IPS DF 19.7 (cell line): ENCODE results near the gene IGSF9B.

Experiments
- DNase-seq: peaks from one replicate; pipeline ENCODE4 v3.0.0-alpha.2; 2013; ENCODE audit warnings: low read depth, low spot score

Gene IGSF9B

DNA sequence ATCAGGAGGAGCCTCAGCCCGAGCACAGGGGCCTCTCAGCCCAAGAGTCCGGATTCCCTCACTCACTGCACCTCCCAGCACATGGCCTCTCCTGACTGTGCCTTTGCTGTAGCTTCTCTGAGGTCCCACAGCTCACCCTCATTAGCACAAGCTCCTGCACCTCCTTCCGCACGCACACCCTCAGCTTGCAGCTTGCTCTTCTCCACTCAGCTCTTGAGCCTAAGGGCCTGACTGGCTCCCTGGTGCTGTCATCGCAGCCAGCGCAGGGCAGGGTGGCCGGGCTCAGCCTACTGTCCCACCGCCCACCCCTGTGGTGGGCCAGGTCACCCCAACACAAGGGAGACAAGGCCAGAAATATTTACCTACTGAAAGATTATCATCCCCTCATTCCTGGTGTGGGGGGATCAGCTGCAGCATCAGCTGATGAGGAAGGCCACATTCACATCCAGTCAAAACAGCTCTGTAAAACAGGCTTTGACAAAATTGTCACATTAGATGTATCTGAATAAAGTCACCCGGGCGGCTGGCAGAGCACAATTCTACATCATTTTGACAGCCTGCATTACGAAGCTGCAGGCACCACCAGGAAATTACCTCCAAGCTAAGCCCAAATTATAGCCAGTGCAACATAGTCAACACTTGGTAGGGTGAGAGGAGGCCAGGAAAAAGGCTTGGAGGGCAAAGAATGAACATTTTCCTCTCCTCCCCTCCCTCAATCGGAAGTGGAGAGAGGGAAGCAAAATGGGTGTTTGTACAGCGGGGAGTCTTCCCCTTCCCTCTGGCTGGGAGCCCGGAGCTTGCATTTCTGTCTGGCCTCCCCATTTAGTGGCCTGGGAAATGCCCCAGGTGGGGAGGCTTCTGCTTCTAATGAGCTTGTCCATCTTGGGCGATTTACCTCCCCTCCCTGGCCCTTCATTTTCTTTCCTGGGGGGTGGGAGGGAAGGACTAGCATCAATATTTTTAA, 29.5 kb upstream of the IGSF9B start:
- DNase-seq, result no peak

DNA sequence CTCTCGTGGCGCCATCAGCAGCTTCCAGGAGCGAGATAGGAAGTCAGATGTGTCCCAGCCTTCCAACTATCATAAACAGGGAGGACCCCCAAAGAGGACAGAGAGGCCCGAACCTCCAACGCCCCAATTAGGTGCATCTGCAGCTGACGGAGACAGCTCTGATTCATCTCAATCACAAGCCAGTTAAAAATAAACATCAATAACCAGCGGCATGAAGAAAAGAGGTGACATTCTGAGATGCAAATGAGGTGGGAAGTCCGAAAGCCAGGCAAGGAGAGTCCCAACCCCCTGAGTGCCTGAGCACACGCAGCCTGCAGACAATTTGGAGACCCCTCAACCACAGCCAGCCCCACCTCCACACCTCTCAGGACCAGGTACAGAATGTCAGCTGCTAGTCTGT, 28.1 kb upstream of the IGSF9B start:
- no peak for DNase-seq

DNA sequence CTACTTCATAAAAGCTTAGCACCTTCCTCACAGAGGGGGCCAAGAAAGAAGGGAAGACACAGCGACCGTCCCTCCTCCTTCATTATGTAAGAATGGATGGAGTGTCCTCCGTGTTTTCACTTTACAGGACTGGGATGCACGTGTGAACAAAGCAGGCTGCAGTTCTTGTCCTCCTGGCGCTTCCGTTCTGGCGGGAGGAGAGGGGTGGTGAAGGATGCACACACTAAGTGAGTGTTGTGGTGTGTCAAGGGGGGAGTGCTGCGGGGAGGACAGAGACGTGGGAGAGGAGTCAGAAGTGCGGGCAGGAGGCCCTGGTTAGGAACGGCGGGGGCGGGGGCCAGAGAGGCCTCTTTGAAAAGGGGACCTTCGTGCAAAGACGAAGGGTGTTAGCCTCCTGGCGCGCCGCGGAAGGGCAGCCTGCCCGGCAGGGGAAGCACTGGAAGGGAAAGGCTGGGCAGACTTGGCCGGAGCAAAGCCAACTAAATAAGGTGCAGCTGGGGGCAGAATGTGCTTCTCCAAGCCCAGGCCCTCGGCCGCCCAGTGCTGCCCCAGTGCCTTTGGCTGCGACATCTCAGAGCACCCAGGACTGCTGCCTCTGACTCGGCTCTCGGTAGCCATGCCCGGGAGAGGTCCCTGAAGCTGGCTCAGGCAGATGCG, 27.0 kb upstream of the IGSF9B start:
- DNase-seq, result no peak

DNA sequence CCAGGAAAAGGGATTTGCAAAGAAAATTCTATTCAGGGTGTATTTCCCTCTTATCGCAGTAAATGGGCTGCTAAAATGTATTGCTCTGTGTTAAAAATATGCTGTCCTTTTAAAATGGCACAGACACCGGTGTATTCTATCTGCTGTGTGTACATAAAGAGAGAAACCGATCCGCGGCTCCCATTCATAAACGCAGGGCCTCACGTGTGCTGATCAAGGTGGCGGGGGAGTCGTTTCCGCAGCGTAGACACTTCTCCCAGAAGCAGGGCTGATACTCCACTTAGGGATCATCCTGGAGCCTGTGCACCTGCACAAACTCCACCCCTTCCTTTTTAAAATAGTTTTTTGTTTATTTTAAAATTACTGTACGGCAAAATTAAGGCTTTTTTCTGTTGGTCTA, 26.1 kb upstream of the IGSF9B start:
- DNase-seq, result no peak

DNA sequence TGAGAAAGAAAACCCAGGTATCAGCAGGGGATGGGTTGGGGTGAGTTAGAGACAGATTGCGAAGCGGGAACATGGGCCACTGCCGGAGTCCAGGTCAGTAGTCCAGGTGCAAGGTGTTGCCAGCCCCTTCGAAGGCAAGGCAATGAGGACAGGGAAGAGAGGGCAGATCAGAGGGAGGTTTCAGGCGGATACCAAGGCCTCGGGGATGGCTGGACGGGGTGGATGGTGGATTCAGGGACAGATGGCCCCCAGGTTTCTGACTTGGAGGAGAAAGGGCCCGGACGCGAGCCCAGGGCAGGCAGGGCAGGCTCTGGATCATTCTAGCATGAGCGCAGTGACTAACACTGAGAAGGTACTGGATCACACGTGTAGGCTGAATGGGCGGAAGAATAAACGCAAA, 25.4 kb upstream of the IGSF9B start:
- DNase-seq, result no peak

DNA sequence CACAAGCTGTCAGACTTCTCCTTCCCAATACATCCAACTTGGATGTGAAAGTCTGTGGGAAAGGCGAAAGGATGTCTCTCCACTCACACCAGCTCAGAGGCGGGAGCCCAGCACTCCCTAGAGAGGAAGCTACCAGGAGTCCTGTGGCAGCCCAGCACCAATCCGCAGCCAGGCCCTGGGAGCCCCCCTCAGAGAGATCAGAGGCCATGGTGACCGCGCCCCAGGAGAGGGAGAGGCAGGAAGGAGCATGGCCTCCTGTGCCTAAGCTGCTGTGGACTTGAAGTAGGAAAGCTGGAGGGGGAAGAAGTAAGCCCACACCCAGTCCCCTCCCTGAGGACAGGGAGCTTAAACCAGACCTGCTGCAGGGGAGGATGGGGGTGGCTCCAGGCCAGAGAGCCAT, 24.4 kb upstream of the IGSF9B start:
- no peak for DNase-seq

DNA sequence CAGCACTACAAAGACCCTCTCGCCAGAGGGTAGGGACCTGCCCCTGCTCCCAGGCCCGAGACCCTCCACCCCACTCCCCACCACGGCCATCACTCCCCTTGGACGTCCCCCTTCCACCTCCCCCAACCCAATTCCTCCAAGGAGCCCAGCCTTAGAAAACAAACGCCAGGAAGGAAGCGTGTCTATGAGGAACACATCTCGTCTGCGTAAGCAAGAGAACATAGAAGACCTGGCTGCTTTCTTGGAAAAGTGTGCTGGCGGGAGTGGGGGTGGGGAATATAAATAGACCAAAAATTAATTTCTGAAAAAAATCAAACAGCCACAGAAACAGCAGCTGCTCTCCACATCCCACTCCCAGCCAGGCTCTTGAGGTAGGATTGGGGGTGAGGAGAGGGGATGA, 23.9 kb upstream of the IGSF9B start:
- DNase-seq, result no peak

DNA sequence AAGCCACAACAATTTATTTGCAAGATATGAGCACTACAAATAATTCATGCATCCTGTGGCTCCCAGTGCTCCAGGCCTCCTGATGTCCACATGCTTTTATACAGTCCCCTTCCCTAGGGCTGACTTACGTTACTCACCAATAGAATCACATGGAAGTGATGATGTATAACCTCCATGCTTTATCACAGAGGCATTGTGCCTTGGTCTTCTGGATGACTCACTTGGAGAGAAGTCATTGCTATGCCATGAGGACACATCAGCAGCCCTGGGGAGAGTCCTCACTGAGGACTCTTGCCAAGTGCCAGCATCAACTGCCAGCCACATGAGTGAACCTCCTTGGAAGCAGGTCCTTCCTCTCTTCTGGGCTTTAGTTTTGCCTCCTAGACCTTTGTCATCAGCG, 22.0 kb upstream of the IGSF9B start:
- no peak for DNase-seq

DNA sequence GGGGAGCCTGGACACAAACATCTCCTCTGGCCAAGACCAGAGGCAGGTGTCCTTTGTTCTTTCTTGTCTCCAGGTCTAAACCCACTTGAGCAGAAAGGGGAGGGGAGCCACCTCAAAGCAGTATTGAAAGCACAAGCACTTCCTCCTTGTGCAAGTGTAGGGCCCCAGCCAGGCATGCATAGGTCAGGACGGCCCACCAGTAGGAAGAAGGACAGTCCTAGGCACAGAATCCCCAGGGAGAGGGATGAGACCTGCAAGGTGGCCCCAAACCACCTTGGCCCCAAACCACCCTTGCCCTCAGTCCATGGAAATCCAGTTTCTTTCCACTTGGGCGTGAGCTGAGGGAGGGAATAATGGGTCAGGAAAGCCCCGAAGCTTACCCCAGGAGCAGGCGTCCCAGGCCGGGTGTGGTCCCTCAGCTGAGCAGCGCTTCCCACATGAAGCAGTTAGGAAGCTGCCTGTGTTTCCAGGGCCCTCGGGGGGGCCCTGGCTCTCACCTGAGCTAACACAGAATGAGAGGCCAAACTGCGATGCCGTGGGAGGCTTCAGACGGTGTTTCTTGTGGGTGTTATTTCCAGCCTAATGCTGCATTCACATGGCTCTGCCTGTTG, 20.4 kb upstream of the IGSF9B start:
- DNase-seq, result no peak

DNA sequence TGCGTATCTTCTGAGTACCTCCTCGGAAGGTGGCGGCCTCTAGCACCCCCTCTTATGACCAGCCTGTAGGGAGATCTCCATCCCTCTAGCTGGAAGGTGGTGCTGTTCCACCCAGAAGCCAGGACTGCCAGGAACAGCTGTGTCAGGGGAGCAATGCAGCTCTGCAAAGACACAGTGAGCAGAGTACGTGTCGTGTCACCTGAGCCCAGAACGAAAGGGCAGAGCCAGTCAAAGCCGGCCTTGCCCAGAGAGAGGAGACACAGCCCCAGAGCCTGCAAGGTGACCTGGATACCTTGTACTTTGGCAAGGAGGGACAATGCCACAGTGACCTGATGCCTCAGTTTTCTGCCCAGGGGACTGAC, 18.7 kb upstream of the IGSF9B start:
- no peak for DNase-seq

DNA sequence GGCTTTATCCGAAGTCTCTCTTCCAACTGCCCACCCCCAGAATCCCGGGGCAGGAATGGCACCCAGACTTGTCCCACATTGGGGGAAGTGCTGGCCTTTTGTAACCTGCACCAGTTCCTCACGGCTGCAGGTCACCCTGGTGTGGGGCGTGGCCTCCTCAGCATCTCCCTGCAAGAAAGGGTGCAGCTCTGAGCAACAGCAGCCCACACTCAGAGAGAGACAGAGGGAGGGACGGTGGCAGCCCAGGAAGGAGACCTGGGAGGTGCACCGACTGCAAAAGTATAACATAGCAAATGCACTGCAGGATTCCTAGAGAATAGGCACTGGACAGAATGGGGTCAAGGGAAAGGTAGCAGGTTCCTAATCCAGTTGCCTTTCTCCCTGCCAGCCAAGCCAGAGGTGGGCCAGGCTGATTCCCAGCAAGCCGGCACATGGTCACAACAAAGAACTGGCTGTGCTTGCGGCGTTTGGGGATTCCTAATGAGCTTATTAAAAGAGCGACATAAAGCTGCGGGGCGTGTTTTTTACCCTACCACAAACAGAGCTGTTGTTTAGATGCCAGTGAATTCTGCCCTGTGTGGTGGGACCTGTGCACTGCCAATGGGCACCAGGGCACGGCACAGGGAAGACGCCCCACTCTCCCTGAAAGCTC, 18.2 kb upstream of the IGSF9B start:
- DNase-seq, result no peak

DNA sequence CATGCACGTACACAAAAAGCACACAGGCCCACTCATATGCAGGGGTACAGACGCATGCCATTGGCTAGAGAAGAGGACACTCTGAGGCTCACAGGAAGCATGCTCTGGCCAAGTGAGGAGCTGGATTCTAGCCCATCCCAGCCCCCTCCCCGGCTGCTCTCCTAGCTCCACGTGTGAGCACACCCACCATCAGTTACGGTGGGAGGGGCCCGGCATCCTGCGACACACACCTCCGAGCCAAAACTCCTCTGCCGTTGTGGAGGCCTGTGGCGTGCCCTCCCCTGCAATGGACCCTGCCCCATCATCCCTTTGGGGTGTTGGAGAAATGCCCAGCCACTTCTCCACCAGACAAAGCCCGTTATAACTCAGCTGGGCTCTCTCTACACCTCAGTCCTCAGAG, 15.1 kb upstream of the IGSF9B start:
- DNase-seq, result no peak

DNA sequence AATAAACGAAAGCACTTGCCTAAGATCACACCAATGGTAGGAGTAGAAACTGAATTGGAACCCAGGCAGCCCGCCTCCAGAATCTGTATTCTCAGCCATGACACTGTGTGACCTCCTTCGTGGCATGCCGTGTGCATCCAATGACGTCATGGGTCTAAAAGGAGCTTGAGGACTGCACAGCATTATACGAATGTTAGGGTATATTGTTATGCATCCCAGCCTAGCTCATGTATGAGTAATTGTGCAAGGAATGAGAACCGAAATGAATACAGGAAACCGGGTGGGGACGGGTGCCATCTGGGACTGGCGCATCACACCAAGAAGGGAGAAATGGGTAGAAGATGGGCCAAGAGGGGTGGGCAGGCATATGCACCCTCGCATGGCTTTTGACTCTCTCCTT, 12.3 kb upstream of the IGSF9B start:
- no peak for DNase-seq

DNA sequence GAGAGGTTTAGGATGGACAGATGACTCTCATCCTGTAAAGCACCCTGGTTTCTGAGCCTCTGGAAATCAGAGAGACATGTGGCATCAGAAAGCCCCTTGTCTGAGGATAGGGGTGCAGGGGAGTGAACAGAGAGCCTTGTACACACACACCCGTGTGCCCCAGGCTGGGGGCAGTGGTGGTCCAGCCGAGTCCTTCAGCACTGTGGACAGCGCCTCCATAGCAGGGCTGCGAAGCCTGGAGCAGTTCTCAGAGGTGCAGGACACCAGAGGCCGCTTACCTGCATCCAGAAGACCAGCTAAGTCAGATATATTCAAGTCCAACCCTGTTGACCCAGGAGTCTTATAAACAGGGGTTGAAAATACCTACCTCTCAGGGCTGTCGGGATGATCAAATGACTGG, 11.5 kb upstream of the IGSF9B start:
- DNase-seq, result no peak

DNA sequence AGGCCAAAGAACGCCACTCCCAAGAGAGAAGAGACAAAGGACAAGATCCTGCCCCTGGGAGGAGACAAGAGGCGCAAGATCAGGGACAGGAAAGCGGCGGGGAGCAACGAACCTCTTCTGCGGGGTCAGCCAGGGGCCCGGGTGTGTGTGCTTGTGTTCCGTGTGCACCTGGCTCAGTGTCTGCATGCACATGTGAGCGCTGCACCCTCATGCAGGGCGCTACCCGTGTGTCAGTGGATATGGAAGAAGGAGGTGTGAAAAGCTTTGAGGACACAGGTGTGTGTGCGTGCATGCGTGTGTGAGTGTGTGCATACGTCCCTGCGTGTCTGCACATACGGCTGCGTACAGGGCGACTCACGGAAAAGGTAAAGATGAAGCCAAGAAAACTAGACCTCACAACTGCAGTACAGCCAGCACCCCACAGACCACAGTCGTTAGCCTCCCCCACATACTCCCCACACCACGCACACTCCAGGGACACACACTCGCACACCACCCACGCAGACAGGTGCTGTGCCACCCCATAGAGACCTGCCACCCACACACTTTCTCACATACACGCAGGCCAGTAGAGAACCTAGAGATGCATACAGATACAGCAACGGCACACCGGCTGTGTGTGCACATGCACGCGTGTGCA, 11.0 kb upstream of the IGSF9B start:
- no peak for DNase-seq

DNA sequence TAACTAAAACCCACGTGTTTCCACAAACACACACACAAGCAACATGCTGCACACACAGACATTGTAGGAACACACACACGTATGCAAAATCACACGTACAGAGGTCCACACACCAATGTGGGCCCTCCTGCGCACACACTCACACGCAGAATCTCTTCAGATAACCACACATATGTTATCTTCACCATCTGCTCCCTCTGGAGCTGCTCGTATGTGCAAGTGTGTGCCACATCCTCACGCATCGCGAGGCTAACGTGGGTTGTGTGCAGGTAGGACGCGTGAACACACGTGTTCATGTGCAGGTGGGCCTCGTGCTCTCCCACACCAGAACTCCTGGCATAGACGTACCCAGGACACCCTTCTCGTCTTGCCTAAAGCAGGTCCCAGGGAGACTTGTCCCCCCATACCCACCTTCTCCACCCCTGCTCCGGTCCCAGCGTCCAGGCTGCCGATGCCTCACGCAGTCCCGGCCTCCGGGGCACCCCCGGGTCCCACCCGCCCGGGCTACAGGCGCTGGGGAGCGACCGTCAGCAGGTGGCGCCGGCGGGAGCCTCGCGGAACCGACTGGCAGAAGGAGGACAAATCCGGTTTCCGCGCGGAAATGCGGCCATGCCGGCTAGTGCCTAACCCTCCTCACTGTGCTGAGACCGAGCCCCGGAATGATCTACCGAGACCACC, 10.3 kb upstream of the IGSF9B start:
- DNase-seq, result no peak

DNA sequence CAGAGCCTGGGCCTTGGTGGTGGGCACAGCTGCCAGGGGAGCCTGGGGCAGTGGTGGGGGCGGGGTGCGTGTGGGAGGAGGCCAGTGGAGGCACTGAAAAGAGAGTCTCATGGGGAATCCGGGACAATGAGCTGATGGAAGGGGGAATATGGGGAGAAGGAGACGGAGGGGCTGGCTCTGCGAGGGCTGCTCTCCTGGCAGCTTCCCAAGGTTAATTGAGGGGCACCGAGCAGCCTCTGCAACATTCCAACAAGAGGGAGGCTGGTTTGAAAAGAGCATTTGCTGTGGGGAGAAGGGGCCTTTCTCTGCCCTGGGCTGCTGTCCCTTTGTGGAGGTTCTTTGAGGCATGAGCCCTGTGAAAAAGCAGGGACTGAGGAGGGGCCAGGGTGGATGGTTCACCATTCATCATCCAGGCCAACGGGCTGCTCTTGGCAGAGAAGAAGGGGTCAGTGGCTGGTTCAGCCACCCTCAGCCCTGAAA, 9.4 kb upstream of the IGSF9B start:
- no peak for DNase-seq

DNA sequence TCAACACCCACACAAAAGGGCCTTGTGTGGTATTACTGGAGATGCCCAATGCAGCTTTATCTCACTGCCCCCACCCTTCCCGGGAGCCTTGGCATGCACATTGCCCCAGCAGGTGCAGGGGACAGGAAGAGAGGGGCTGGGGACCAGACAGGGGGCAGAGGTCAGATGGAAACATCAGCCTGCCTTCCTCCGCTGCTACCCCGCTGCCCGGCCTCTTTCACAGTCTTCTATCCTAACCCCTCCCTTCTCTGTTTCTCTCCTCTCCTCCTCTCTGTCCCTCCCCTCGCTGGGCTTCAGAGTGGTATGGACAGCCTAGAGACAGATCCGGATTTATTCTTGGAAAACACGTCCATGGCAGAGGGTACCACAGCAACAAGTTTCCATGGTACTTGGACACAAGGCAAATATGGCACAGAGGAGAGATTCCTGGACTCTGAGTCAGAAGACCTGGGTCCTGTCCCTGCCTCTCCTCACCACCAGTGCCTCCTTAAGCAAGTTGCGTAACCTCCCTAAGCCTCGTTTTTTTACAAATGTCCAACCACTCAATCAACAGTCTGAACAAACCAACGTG, 8.3 kb upstream of the IGSF9B start:
- no peak for DNase-seq

DNA sequence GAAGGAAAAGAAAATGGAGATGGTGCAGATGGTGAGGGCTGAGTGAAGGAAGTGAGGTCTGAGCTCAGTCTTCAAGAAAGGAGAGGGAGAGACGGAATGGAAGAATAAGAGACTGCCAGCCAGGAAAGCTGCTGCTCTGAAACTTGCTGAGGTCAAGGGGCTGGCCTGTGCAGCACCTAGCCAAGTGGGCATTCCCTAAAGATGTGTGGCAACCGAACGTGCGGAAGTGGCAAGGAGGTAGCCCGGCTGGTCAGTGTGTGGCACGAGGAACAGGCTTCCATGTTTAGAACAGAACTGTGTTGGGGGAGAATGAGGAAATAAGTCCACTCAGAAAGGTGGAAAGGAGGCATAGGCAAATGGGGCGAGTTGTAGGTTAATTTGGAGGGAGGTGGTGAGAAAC, 7.6 kb upstream of the IGSF9B start:
- DNase-seq, result no peak

DNA sequence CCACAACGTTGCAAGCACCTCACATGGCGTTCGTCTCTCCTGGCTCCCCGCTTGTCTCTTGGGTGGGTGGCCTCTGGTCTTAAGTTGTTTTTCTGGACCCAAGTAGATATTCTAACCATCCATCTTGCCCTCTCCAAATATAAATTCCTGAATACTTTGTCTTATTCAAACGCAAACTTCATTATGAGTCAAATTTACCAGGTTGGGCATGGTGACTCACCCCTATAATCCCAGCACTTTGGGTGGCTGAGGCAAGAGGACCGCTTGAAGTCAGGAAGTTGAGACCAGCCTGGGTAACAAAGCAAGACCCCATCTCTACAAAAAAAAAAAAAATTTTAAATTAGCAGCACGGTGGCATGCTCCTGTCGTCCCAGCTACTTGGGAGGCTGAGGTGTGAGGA, 5.1 kb upstream of the IGSF9B start:
- no peak for DNase-seq

DNA sequence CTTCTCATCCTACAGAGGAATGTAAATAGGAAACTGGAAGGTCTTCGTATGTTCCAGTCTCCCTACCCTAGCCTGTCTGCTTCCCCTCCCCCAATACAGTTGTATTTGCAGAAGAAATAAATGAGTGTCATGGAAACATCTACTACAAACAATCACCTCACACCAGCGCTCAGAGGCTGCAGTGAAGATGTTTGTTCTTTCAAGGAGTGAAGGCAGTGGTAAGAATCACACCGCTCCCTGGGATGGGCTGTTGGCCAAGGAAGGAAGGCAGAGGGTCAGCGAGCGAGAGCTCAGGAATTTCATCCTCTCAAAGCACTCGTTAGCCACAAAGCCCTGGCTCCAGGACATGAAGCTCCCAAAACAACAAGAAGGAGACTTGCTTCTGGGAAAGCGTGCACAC, 1.1 kb upstream of the IGSF9B start:
- no peak for DNase-seq
